HEK293T (cell line): ENCODE measurements around the gene RSU1.

Experiments used
- BHLHE40 ChIP-seq: fragments of 450-650 bp; IDR thresholded peaks from 2 replicates; pipeline ENCODE4 v1.6.1; 2016; ENCODE audit warnings: mild to moderate bottlenecking, moderate library complexity, borderline replicate concordance
- FOXM1 ChIP-seq: fragments of 450-650 bp; IDR thresholded peaks from 2 replicates; pipeline ENCODE4 v1.6.1; 2017; ENCODE audit warnings: mild to moderate bottlenecking, borderline replicate concordance
- HDGF ChIP-seq: fragments of 450-650 bp; IDR thresholded peaks from 2 replicates; pipeline ENCODE4 v1.6.1; 2017; ENCODE audit warnings: antibody characterized with exemption, borderline replicate concordance
- SUZ12 ChIP-seq: fragments of 450-650 bp; IDR thresholded peaks from 2 replicates; pipeline ENCODE4 v1.6.1; 2016; ENCODE audit warnings: mild to moderate bottlenecking
- TARDBP ChIP-seq: fragments of 450-650 bp; IDR thresholded peaks from 2 replicates; pipeline ENCODE4 v1.6.1; 2016
- ZNF384 ChIP-seq: fragments of 450-650 bp; IDR thresholded peaks from 2 replicates; pipeline ENCODE4 v1.6.1; 2016

DNA sequence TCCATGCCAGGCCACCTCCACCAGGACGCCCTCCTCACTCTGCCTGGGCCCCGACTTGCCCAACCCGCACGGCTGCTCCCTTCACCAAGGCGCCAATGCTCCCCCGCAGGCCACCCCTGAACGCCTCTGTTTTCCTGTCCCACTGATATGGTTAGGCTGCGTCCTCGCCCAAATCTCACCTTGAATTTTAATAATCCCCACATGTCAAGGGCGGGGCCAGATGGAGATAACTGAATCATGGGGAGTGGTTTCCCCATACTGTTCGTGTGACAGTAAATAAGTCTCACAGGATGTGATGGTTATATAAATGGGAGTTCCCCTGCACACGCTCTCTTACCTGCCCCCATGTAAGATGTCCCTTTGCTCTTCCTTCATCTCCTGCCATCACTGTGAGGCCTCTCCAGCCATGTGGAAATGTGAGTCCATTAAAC lies 29.8 kb downstream of the RSU1 start:
- TF ChIP-seq HDGF (no peak), SUZ12 (no peak), BHLHE40 (no peak), ZNF384 (no peak), TARDBP (no peak), FOXM1 (no peak)
